Uterus (tissue), 2 donors: ENCODE measurements around the gene CYP26B1.

Experiments used
- POLR2A ChIP-seq, 2 donors: fragments of 450-650 bp; IDR thresholded peaks; one replicate each; pipeline ENCODE4 v1.6.1; 2016; ENCODE audit warnings: antibody characterized with exemption in 2 of 2, mild to moderate bottlenecking in 1 of 2, moderate library complexity in 1 of 2
- TF ChIP-seq, protein P1 (sequence below), 4 experiments: fragments of 200-600 bp in 2 of 4; fragments of 450-650 bp in 2 of 4; sonication (generic) in 2 of 4; IDR thresholded peaks; one replicate each; pipeline ENCODE4 v1.5.1; 2016 to 2019; ENCODE audit warnings: antibody characterized with exemption in 4 of 4, mild to moderate bottlenecking in 2 of 4, moderate library complexity in 1 of 4

DNA sequence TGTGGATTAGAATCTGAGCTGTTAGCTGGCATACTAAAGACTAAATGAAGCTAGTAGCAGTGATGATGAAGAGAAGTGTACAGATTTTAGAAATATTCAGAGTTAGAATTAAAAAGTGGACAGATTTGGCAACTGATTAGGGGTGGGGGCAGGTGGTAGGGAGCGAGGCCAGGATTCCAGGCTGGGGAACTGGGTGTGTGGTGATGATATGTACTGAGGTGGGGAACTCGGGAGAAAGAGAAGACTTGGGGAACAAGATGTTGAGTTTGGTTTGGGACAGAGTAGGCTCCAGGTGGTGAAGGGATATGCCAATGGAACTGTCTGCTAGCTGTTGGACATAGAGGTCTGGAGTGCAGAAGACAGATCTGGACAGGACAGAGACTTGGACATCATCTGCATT, 9.2 kb upstream of the CYP26B1 start:
- TF ChIP-seq, protein P1, sequence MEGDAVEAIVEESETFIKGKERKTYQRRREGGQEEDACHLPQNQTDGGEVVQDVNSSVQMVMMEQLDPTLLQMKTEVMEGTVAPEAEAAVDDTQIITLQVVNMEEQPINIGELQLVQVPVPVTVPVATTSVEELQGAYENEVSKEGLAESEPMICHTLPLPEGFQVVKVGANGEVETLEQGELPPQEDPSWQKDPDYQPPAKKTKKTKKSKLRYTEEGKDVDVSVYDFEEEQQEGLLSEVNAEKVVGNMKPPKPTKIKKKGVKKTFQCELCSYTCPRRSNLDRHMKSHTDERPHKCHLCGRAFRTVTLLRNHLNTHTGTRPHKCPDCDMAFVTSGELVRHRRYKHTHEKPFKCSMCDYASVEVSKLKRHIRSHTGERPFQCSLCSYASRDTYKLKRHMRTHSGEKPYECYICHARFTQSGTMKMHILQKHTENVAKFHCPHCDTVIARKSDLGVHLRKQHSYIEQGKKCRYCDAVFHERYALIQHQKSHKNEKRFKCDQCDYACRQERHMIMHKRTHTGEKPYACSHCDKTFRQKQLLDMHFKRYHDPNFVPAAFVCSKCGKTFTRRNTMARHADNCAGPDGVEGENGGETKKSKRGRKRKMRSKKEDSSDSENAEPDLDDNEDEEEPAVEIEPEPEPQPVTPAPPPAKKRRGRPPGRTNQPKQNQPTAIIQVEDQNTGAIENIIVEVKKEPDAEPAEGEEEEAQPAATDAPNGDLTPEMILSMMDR (IDR thresholded peaks at IDR 0.05), result no peak
- no peak for TF ChIP-seq POLR2A (IDR thresholded peaks at IDR 0.05)
